DOHH2 (cell line): Measurements from ENCODE around the gene TRIM77.

Experiments
- EZH2phosphoT487 ChIP-seq: fragments of 200-600 bp; sonication (generic); IDR thresholded peaks from 2 replicates; pipeline ENCODE4 v1.6.1; 2017; ENCODE audit warnings: borderline replicate concordance, mild to moderate bottlenecking, antibody characterized with exemption, low read length, moderate library complexity, mixed read lengths
- TF ChIP-seq, protein P1 (sequence below): fragments of 200-600 bp; sonication (generic); IDR thresholded peaks from one replicate; pipeline ENCODE4 v1.5.1; 2014; ENCODE audit warnings: antibody characterized with exemption, mild to moderate bottlenecking, low read depth, low read length; ENCODE audit not compliant: poor library complexity, severe bottlenecking

DNA sequence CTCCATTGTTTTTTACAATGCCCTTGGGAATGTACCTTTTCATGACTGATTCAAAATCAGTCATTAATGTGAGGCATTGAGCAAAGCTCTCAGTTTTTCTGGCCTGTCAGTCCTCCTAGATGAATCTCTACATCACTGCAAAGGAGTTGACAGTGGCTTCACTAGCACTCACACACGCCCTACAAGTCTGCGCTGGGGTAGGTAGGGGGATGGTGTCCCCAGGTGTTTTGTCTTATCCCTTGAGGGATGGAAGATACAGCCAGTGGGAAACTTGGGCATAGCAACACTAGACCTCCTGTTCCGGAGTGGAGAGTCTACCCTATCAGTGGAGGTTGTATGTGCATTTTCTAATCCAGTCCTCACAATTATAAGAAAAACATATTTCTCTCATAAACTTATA lies 27.0 kb downstream of the TRIM77 start:
- TF ChIP-seq, protein P1, sequence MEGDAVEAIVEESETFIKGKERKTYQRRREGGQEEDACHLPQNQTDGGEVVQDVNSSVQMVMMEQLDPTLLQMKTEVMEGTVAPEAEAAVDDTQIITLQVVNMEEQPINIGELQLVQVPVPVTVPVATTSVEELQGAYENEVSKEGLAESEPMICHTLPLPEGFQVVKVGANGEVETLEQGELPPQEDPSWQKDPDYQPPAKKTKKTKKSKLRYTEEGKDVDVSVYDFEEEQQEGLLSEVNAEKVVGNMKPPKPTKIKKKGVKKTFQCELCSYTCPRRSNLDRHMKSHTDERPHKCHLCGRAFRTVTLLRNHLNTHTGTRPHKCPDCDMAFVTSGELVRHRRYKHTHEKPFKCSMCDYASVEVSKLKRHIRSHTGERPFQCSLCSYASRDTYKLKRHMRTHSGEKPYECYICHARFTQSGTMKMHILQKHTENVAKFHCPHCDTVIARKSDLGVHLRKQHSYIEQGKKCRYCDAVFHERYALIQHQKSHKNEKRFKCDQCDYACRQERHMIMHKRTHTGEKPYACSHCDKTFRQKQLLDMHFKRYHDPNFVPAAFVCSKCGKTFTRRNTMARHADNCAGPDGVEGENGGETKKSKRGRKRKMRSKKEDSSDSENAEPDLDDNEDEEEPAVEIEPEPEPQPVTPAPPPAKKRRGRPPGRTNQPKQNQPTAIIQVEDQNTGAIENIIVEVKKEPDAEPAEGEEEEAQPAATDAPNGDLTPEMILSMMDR = no peak
- no peak for TF ChIP-seq EZH2phosphoT487
